Measurements from ENCODE around the gene CEP43. TPM values are rescaled to one million over a fixed set of nuclear protein-coding genes. Genes with fewer than 3 reads are reported as not detected.

CEP43 gene
- total RNA-seq, 1 experiment from 2014 or later: 25.1 TPM

- Mint-ChIP-seq H3K4me1 (no peaks in the 10 kb centered on the region), H3K36me3 (peaks cover 68% of the 10 kb centered on the region), H3K27ac (no peak overlapping the region), H3K27me3 (ENCODE audit: low read depth) (peaks cover 58% of the 10 kb centered on the region), H3K9me3 (peaks cover 60% of the 10 kb centered on the region), H3K4me3 (no peak overlapping the region)
- TF ChIP-seq CDX4 (CRISPR knock-in tag; IDR thresholded peaks at IDR 0.05; ENCODE audit: borderline replicate concordance) (no peak), SP1 (CRISPR knock-in tag; conservative IDR thresholded peaks at IDR 0.05) (no peak), ZBTB21 (CRISPR knock-in tag; IDR thresholded peaks at IDR 0.05; ENCODE audit: borderline replicate concordance) (no peak), RORB (CRISPR knock-in tag; IDR thresholded peaks at IDR 0.05) (no peak), TCF7 (CRISPR knock-in tag; IDR thresholded peaks at IDR 0.05; ENCODE audit: low read depth) (no peak), HMGXB4 (CRISPR knock-in tag; IDR thresholded peaks at IDR 0.05) (no peak), ZNF425 (CRISPR knock-in tag; conservative IDR thresholded peaks at IDR 0.05) (no peak), ESRRA (CRISPR knock-in tag; IDR thresholded peaks at IDR 0.05; ENCODE audit: borderline replicate concordance) (no peak), CTCF (IDR thresholded peaks at IDR 0.05) (no peak), AR (CRISPR knock-in tag; IDR thresholded peaks at IDR 0.05) (no peak)
- CTCF ChIA-PET: no interaction called here
- DNase-seq (ENCODE audit: low spot score) (no peak), ATAC-seq (no peak)
- POLR2A ChIA-PET: no interaction called here
These were observed 32.9 kb upstream of the CEP43 start for GRCh38 chr6:166966268-166966667.

- Mint-ChIP-seq H3K4me3 (no peak overlapping the region), H3K9me3 (peaks cover 51% of the 10 kb centered on the region), H3K27ac (no peak overlapping the region), H3K4me1 (peaks cover 17% of the 10 kb centered on the region), H3K27me3 (ENCODE audit: low read depth) (peaks cover 68% of the 10 kb centered on the region), H3K36me3 (peaks cover 79% of the 10 kb centered on the region)
- ChIA-PET CTCF (no interaction called here), POLR2A (no interaction called here)
- ATAC-seq (no peak), DNase-seq (ENCODE audit: low spot score) (no peak)
- TF ChIP-seq ZBTB21 (CRISPR knock-in tag; IDR thresholded peaks at IDR 0.05; ENCODE audit: borderline replicate concordance): no peak
- TF ChIP-seq ERG (CRISPR knock-in tag; IDR thresholded peaks at IDR 0.05): no peak
- TF ChIP-seq RELA (CRISPR knock-in tag; IDR thresholded peaks at IDR 0.05; ENCODE audit: borderline replicate concordance): no peak
- TF ChIP-seq JUN (CRISPR knock-in tag; IDR thresholded peaks at IDR 0.05): no peak
- TF ChIP-seq ZNF263 (CRISPR knock-in tag; IDR thresholded peaks at IDR 0.05; ENCODE audit: low read depth): no peak
- TF ChIP-seq ZNF317 (CRISPR knock-in tag; IDR thresholded peaks at IDR 0.05; ENCODE audit: borderline replicate concordance, low read depth): no peak
- no peak for TF ChIP-seq PRRX2 (CRISPR knock-in tag; IDR thresholded peaks at IDR 0.05)
- no peak for TF ChIP-seq ATF2 (CRISPR knock-in tag; IDR thresholded peaks at IDR 0.05; ENCODE audit: borderline replicate concordance, low read depth)
- no peak for TF ChIP-seq NFATC4 (CRISPR knock-in tag; IDR thresholded peaks at IDR 0.05)
- no peak for TF ChIP-seq ATF6 (CRISPR knock-in tag; IDR thresholded peaks at IDR 0.05)
- no peak for TF ChIP-seq GABPB1 (CRISPR knock-in tag; IDR thresholded peaks at IDR 0.05)
These were observed 29.7 kb upstream of the CEP43 start for GRCh38 chr6:166969390-166970002.
